Umbilical cord (tissue), 2 donors: ENCODE measurements around the gene COLEC11. TPM values are rescaled to one million over a fixed set of nuclear protein-coding genes. Genes with fewer than 3 reads are reported as not detected.

Experiments
- DNase-seq: peaks from one replicate; pipeline ENCODE4 v3.0.0-alpha.2; 2015; ENCODE audit warnings: low spot score
- total RNA-seq: library from RNA; depleted of rRNA; stranded (reverse); fragments of >200 nt; gene quantifications from one replicate; pipeline ENCODE4 v1.2.3, GENCODE V29; 2014; ENCODE audit warnings: low replicate concordance; ENCODE audit not compliant: insufficient read depth

Gene COLEC11
- total RNA-seq, 1 donor from 2014 or later: not detected

GRCh38 chr2:3670941-3671340 is 76.0 kb downstream of the COLEC11 start:
- no peak for DNase-seq

- no peak for DNase-seq
Measured at GRCh38 chr2:3672861-3673678, 78.2 kb downstream of the COLEC11 start.

- DNase-seq: no peak
Measured at GRCh38 chr2:3674066-3674845, 79.3 kb downstream of the COLEC11 start.

GRCh38 chr2:3675687-3676086 is 80.8 kb downstream of the COLEC11 start:
- no peak for DNase-seq

GRCh38 chr2:3677436-3677835 is 82.5 kb downstream of the COLEC11 start:
- no peak for DNase-seq

GRCh38 chr2:3678212-3678611 is 83.3 kb downstream of the COLEC11 start:
- DNase-seq: no peak

GRCh38 chr2:3679180-3679579 is 84.3 kb downstream of the COLEC11 start:
- no peak for DNase-seq

- DNase-seq: no peak
Measured at GRCh38 chr2:3679616-3680393, 84.9 kb downstream of the COLEC11 start.

- no peak for DNase-seq
Measured at GRCh38 chr2:3680548-3681345, 85.8 kb downstream of the COLEC11 start.

- DNase-seq: no peak
Measured at GRCh38 chr2:3681625-3682024, 86.7 kb downstream of the COLEC11 start.

- no peak for DNase-seq
Measured at GRCh38 chr2:3682811-3683210, 87.9 kb downstream of the COLEC11 start.

- DNase-seq: no peak
Measured at GRCh38 chr2:3683748-3684454, 89.0 kb downstream of the COLEC11 start.

GRCh38 chr2:3689998-3690748 is 95.3 kb downstream of the COLEC11 start:
- no peak for DNase-seq

- DNase-seq: no peak
Measured at GRCh38 chr2:3692375-3692774, 97.5 kb downstream of the COLEC11 start.

Other genes with a start within 250 kb of the COLEC11 start
- 14.2 TPM for gene EIPR1, start 217.3 kb upstream of the COLEC11 start, total RNA-seq
- gene TRAPPC12, start 215.4 kb upstream of the COLEC11 start, total RNA-seq: 133 TPM
- gene ADI1, start 75.6 kb upstream of the COLEC11 start, total RNA-seq: 30.8 TPM
- gene RNASEH1, start 36.8 kb upstream of the COLEC11 start, total RNA-seq: 13.7 TPM
- 1,422 TPM for gene RPS7, start 19.9 kb upstream of the COLEC11 start, total RNA-seq
- gene ALLC, start 63.1 kb downstream of the COLEC11 start, total RNA-seq: 0.48 TPM
- 1.7 TPM for gene DCDC2C, start 108.5 kb downstream of the COLEC11 start, total RNA-seq